ENCODE results near the gene COL9A3.

COL9A3 gene

DNA sequence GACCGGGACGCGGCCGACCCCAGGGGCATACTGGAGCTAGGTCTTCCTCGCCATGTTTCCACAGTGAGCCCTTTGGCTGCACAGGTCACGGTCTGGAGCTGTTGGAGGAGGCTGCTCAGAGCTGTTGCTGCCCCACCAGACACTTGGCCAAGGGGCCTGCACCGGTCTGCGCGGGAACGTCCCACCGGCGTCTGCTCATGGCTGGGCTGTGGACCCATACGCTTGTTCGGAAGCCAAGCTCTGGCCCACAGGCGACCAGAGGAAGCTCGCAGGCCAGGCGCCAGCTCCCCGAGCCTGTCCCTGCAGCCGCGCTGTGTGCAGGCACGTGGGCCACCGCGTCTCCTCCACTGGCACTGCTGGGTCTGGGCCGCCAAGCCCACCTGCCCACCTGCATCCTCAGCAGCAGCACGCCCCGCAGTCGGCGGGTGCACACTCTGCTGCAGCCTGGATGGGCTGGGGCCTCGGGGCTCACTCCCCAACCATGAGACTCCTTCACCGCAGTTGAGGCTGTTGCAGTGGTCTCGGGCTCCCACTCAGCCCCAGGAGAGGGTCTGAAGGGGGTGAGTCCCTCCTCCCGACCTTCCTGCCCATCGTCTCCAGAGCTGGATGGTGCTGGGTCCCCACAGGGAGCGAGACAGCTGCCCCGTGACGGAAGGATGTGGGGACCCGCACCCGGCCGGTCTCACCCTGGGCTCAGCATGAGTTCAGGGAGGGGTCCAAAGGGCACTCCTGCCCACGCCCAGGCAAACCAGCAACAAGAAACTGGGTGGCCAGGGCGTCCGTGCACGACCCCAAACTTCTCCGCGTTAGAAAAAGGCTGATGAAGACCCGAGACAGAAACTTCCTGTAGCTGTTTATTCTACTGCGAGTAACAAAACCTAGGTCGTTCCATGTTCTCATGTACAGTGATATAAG is 60.3 kb downstream of the COL9A3 start:
- peak in 5 of 56 donors; percentile 9 to 28 (median 21) for DNase-seq

GRCh38 chr20:62878244-62879038 is 61.6 kb downstream of the COL9A3 start:
- DNase-seq: no peak

- DNase-seq: no peak
These were observed 62.7 kb downstream of the COL9A3 start for GRCh38 chr20:62879275-62880146.

GRCh38 chr20:62880147-62880934 is 63.5 kb downstream of the COL9A3 start:
- no peak for DNase-seq

DNA sequence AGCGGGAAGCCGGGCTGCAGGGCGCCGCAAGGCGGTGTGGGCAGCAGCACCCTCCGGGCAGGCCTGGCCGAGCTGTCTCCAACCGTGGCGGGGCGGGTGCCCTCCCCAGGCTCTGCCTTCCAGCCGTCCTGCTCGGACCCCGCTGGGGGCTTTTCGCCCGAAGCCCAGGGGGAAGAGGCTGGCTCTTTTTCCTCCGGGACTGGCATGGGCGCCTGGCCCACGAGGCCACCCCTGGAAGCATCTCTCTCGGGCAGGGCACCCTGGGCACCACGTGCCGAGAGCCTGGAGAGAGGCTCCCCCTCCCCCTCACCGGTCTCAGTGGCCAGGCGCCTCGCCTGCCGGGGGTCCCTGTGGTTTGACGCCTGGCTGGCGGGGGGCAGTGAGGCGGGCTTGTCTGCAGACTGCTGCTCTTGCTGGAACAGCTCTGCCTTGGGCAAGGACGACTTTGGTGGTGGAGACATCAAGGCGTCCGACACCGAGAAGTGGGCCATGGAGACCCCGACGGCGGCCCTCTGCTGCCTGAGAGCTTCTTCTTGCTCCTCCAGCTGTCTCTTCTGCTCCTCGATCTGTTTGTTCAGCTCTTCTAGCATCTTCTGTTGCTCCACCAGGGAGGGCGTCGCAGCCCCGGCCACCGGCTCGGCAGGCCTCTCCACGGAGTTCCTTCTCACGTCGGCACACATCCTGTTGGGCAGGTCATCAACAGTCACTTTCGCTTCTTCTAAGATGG is 64.2 kb downstream of the COL9A3 start:
- DNase-seq: no peak

GRCh38 chr20:62881662-62882395 is 65.0 kb downstream of the COL9A3 start:
- no peak for DNase-seq

GRCh38 chr20:62882426-62882825 is 65.6 kb downstream of the COL9A3 start:
- DNase-seq: no peak

- DNase-seq: no peak
These were observed 67.7 kb downstream of the COL9A3 start for GRCh38 chr20:62884556-62884955.

- DNase-seq: no peak
These were observed 68.4 kb downstream of the COL9A3 start for GRCh38 chr20:62885046-62885895.

GRCh38 chr20:62885896-62886708 is 69.3 kb downstream of the COL9A3 start:
- DNase-seq: no peak

GRCh38 chr20:62886709-62887058 is 69.8 kb downstream of the COL9A3 start:
- no peak for DNase-seq

DNA sequence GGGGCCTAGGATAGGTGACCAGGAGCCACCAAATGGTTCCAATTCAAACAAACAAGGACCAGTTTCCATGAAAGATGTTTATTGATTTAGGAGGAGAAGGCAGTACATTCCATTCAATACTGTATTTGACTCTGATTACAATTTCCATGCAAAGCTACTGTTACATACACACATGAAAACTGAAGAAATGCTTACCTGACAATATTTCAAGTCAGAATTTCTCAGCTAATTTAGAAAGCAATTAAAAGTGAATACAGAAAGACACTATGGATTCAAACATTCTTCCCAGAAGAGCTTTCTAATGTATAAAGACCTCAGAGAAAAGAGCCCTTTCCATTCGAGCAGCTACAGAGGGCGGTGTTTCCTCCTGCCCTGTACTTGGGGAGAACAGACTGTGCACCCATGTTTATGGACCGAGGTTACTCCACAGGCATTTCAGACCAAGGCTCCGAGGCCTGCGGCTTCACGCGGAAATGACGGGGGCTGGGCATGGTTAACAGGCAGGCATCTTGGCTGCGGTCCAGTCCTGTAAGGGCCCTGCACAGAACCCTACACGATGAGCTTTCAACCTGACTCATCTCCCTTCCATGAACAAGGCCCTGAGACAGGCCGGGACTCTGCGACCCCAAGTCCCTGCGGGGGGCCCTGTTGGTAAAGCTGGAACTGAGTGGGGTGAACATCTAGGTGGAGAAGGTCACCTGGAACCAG is 70.5 kb downstream of the COL9A3 start:
- DNase-seq: peak in 3 of 56 donors; percentile 25 to 37 (median 33)

DNA sequence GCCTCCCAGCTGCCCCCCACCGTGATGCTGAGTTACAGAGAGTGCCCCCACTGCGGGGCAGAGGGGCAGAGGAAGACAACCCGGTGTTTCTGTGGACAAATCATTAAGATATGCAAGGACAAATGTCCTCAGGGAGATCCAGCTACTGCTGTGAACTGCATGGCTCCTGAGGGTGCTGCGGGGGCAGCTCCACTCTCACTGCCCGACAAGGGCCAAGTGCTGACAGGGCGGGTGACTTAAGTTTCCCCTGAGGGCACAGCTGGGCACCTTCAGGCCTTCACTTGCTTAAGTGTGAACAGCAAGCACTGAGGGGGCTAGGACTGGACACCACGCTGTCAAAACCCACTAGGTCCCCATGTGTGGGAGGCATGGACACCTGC is 71.0 kb downstream of the COL9A3 start:
- DNase-seq: no peak

GRCh38 chr20:62888406-62888805 is 71.6 kb downstream of the COL9A3 start:
- no peak for DNase-seq

GRCh38 chr20:62888910-62889309 is 72.1 kb downstream of the COL9A3 start:
- DNase-seq: no peak

GRCh38 chr20:62889411-62889810 is 72.6 kb downstream of the COL9A3 start:
- DNase-seq: no peak

- DNase-seq: no peak
These were observed 73.0 kb downstream of the COL9A3 start for GRCh38 chr20:62889871-62890270.
